ENCODE data around the gene HOXA5.

HOXA5 gene

DNA sequence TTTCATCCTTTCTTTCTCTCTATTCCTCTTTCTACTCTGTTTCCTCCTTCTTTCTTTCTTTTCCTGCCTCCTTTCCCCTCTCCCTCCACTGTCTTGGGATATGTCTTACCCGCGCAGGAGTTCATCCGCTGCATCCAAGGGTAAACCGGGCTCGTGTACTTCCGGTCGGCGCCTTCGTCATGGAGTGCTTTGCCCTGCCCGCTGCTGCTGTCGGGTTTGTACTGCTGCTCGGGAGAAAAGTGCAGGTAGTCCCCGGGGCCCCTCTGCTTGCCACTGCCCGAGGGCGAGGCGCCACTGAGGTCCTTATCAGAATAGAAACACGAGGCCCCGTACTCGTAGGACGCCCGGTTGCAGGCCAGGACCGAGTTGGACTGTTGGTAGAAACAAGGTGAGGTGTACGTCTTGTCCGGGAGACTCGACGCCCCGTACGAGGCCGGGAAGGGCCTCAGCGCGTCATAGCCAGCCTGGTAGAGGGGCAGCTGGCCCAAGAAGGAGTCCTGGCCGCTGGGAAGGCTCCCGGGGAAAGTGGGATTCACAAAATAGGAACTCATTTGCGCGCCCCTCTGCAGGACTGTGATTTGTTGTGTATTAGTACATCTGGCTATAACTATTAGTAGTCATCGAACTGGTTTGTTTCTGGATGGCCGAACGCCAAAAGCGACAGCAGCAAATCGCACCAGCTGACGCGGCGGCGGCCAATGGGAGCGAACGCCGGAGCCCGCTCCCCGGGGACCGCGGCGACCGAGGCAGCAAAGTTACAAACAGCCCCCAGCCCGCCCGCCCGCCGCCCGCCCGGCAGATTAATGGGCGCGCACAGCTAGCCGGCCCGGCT is 3.9 kb upstream of the HOXA5 start, which contains the start of gene HOXA6:
HOXA6 (minus strand) TSS at position 576 of the 832 bp plus-strand sequence; CDS start at position 551, 25 bp downstream.
- peak; percentile 50 for DNase-seq

- DNase-seq, result no peak
Measured at GRCh38 chr7:27146491-27147198, 3.2 kb upstream of the HOXA5 start.

GRCh38 chr7:27145914-27146412 is 2.5 kb upstream of the HOXA5 start:
- DNase-seq, result no peak

GRCh38 chr7:27145165-27145913 is 1.9 kb upstream of the HOXA5 start:
- no peak for DNase-seq

- no peak for DNase-seq
Measured at GRCh38 chr7:27144781-27145164, 1.3 kb upstream of the HOXA5 start.

- DNase-seq, result no peak
Measured at GRCh38 chr7:27143950-27144780, 684 bp upstream of the HOXA5 start.

DNA sequence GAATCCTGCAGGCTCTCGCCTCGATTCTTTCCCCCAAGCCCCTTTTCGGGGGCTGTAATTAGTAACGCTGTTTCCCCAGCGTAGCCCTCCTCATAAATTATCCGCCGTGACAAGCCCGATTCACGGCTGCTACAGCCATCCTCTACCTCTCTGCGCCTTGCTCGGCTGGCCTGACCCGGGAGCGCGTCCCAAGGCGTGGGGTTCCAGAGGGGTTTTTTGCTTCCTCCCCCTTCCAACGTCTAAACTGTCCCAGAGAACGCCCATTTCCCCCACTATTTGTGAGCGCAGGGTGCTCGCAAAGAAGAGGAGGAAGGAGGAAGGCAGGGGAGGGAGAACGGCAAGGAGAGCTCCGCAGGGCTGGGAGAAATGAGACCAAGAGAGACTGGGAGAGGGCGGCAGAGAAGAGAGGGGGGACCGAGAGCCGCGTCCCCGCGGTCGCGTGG is 880 bp downstream of the HOXA5 start:
- no peak for DNase-seq

- DNase-seq, result no peak
Measured at GRCh38 chr7:27141923-27142579, 1.4 kb downstream of the HOXA5 start.

DNA sequence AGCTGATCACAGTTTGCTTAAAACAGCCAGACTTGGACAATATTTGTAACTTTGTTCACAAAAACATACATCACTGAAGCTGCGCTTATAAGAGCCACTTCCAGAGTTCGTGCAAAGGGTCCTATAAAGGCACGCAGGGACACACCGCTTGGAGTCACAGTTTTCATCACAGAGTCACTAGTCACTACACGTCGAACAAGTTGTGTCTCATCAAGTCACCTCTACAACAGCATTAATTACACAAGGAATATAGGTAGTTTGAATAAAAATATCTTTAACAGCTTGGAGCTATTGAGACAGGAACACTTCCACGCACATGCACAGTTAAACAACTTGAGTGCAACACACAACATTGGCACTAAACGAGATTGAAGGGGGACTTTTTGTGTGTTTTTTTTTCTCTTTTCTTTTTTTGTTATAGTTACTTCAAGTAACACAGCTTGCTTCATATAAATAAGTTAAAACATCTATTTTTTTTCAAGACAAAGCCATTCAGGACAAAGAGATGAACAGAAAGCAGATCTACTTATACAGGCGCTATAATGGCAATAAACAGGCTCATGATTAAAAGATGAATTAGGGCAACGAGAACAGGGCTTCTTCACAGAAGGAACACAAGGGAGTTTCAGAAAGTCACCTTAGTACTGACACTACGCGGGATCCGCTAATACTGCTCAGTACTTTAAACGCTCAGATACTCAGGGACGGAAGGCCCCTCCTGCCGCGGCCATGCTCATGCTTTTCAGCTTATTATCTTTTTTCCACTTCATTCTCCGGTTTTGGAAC is 2.2 kb downstream of the HOXA5 start:
- DNase-seq, result no peak

DNA sequence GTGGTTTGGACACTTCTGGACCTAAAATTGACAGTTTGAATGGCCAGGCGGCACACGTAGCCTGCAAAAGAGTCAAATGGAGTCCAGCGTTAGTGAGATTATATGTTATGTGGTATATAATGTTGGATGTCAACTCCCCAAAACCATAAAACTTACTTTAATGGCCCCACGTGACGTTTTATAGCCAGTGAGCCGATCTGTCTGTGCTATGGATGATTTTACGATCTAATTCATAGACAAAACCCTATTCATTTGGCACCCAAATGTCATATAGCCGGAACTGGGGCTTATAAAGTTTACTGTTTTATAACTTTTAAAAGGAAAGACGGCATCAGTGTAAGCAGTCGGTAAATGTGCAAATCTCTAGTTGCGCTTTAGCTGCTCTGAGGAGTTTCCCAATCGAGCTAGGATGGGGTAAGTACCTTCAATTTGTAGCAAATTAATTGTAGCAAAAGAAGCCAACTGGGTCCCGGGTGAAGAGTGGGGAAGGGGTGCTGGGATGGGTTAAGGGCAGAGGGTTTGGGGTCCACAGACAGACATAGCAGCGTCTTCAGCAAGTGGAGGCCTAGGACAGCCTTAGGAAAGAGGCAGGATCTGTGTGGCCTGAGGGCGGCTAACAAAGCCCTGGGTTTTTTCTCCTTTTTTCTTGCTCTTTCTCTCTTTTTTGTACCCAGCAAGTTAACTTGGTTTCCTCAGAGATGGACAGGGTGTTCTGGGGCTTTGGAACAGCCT is 3.2 kb downstream of the HOXA5 start:
- DNase-seq, result no peak

DNA sequence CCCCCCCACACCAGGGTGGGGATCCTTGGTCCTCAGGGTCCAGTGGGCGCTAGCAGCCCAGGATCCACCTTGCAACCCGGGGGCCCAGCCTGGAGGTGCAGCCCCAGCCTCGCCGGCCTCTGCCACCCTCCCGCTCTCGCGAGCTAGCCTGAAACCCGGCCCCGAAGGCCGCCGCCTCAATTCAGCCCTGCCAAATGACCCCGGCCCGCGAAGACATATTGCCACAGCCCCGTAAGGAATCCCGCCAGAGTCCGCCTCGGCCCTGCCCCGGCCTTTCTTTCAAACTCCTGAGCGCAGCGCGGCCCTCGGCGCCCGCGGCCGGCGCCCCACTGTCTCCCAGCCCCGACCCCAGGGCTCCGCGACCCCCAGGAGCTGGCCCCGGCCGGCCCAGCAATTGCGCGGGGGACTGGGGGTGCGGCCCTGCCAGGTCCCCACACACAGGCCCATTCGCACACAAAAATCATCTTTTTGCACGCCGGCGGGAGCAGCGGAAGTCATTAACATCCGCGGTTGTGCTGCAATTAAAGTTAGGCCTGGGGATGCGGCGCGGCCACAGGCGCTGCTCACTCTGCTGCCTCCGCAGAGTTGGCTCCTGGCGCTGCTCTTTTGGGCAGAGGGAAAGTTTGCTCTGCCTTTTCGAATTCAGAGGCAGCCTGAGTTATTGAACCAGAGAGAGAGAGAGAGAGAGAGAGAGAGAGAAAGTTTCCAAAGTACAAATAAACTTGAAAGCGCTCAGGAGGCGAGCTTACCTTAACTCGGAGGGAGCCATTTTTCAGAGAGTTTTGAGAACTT is 4.0 kb downstream of the HOXA5 start:
- no peak for DNase-seq

- no peak for DNase-seq
Measured at GRCh38 chr7:27138985-27139333, 4.5 kb downstream of the HOXA5 start.

DNA sequence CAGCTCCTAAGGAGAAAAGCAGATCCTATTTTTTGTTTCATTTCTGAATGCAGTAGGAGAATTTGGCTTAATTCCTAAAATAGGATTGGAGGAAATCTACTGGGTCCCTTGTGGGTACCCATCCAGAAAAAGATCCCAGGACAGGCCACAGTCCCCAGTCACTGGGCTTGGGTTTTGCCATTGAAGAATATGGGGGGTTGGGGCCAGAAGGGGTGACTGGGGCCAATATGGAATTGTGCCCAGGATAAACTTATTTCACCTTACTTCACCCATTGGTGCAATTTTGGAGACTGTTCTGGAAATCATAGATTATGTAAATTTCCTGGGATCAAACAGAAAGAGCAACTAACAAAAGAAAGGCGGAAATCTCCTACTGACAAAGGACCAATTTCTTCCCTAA is 5.0 kb downstream of the HOXA5 start:
- no peak for DNase-seq

GRCh38 chr7:27137640-27138315 is 5.7 kb downstream of the HOXA5 start:
- DNase-seq, result no peak

DNA sequence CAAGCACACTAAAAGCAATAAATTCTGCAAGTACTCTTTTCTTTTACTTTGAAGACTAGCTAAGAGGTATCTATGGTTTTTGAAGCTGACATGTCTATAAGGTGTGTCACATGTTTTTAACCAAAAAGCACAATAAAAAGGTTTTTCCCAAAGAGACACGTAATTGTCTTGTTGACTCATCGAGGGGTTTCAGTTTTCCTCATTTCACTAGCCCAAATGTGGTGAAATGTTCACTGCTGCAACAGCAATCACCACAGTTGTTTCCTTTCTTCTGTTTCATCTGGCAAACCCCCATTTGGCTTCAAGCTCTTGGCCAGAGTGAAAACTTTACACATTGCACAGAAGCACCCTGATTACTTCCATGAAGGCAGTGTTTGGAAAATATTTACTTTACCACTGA is 9.1 kb downstream of the HOXA5 start:
- no peak for DNase-seq

- no peak for DNase-seq
Measured at GRCh38 chr7:27133409-27134231, 9.9 kb downstream of the HOXA5 start.

GRCh38 chr7:27132978-27133377 is 10.5 kb downstream of the HOXA5 start:
- DNase-seq, result no peak

- DNase-seq, result no peak
Measured at GRCh38 chr7:27132214-27132613, 11.3 kb downstream of the HOXA5 start.
